Left colon (tissue), 2 donors: ENCODE results near the gene ZNF207. TPM values are rescaled to one million over a fixed set of nuclear protein-coding genes. Genes with fewer than 3 reads are reported as not detected.
"Not testable (repeated sequence)": the region's sequence is repeated elsewhere in the genome, so short reads cannot be mapped to it uniquely, and the experiment has no call there.

Experiments used
- ATAC-seq: fragments of 200-7000 bp; cut with Tn5 transposase; one replicate; pipeline ENCODE4 v1.9.1; 2020; ENCODE audit warnings: mild to moderate bottlenecking, moderate library complexity
- DNase-seq, 2 donors: peaks; one replicate each; pipeline ENCODE4 v3.0.0-alpha.2; 2020
- intact Hi-C, 2 donors: fragments of 100-400 bp; cut with DNase I in 1 of 2; cut with micrococcal nuclease in 1 of 2; formaldehyde crosslinking; loops; one replicate each; pipeline versions ENCODE4 v1.11.2 to v1.14.0; 2022; cut with DNase I, micrococcal nuclease
- total RNA-seq, 2 donors: library from RNA; stranded (reverse); fragmentation: NEBNext Ultra II Directional; extraction: Animal tissue kit (Norgen Biotek cat#: 25700); gene quantifications; one replicate each; pipeline ENCODE4 v1.2.1, GENCODE V29; 2021
- donor health status: DM: no; HTN: no; CAD: no.
- donor health status: DM: yes; HTN: yes; CAD: no.

The ZNF207 gene
- total RNA-seq, 2 donors from 2014 or later: 135 to 143 TPM

GRCh38 chr17:32330147-32330546 lies 19.8 kb upstream of the ZNF207 start:
- intact Hi-C loops: no loop called here
- no peak for DNase-seq
- ATAC-seq: no peak

DNA sequence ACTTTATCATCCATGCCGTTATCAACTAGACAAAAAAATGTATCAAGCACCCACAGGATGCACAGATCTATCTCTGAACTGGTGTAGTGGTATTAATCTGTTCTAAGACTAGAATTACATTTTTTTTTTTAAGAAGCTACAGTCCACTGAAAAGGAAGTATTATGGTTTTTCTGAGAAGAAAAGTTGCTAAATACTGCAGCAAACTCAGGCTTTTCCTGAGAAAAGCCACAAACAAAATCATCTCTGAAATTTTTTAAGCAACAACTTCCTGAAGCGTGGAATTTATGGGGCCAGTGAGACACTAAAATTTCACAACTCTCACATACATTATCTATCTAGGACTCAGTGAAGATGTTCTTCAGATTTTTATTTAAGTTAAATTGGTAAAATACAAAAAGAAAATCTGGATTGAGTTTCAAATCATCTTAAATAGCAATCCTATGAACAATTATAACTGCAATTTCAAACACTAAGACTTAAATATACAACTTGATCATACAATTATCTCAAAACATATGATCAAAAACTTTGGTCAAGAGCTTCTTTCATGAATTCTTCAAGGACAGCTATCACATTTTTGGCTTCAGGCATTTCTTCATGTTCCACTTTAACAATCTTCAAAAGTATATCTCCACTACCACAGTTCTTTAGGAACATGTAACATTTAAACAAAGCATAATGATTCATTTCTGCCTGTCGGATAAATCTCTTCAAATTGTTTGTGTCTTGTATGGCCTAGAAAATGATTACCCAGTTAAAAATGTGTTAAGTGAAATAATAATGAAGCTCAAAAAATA lies 18.5 kb upstream of the ZNF207 start:
- ATAC-seq (no peak), DNase-seq (no peak)
- intact Hi-C loops: no loop called here

DNA sequence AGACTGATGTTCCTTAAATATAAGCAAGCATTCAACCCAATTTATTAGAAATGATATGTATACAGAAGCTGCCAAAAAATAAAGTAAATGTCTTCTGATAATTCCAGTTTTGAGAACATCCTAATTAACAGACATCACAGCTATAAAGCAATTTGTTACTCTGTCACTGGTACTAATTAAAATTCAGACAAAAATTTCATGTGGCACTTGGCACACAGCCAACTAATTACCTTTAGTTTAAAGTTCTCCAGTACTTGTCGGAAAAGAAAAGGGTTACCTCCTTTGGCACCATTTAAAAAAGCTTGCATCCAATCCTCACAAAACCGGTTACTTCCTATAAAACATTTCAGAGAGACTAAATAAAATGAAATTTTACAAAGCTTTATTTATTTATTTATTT lies 16.8 kb upstream of the ZNF207 start:
- intact Hi-C loops: no loop called here
- DNase-seq (no peak), ATAC-seq (no peak)

DNA sequence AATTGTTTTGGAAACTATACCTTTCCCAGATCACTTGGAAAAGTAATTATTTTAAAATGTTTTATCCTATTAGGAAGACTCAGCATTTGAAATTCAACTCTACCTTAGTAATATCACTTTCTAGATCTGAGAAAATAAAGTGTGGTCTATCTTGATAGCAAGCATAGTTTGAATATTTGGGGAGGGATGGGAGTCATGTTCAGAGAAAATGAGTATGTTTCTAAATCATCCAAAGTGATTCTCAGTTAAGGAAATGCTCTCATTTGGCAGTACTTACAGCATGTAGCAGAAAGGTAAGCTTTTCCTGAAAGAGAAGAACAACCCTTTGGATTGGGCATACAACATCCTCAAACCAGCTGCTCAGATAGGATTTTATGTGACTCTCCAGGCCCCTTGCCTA lies 14.9 kb upstream of the ZNF207 start:
- no peak for ATAC-seq
- DNase-seq: no peak
- intact Hi-C loops: no loop called here

GRCh38 chr17:32335687-32336086 lies 14.3 kb upstream of the ZNF207 start:
- intact Hi-C loops: no loop called here
- DNase-seq: no peak
- ATAC-seq: no peak

GRCh38 chr17:32341141-32341856 lies 8.7 kb upstream of the ZNF207 start:
- DNase-seq (peak in 1 of 2 donors; percentile 28), ATAC-seq (peak; percentile 31)
- intact Hi-C loops: no loop called here

DNA sequence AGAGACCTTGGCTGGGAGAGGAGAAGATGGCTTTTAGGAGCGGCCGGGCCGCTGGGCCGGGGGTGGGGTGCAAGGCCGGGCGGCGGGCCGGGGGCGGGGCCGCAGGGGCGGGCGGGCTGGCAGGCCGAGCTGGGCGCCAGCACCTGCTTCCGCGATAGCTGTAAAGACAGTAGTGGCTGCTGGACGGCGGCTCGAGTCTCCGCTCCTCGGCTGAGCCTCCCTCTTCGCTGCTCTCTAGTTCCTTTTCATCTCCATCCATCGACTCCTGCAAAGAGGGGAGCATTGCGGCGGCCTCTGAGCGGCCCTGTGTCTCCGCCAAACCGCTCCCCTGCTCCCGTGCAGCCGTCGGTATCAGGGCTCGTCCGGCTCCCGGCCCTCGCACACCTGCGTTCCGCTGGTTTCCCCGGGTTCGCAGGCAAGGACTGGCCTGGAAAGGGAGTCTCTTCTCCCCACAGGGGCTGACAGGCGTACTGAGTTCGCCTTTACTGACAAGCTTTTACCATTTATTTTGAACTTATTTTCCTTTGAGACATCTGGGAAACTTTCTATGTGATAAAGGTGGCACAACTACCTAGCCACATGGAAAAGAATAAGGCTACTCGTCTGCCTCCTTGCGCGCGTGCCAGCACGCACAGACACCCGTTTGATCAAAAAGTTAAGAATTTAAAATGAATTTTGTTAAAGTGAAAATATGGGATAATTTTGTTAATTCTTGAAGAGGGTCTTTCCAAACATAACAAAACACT lies 7.9 kb upstream of the ZNF207 start, which contains the start of gene C17orf75:
Gene C17orf75 (minus strand): TSS at position 317 of the 746 bp plus-strand sequence. CDS start 34 bp downstream, at position 283.
- ATAC-seq: peak; percentile 90
- intact Hi-C loops: no loop called here
- peak; percentile 73 to 86 for DNase-seq

DNA sequence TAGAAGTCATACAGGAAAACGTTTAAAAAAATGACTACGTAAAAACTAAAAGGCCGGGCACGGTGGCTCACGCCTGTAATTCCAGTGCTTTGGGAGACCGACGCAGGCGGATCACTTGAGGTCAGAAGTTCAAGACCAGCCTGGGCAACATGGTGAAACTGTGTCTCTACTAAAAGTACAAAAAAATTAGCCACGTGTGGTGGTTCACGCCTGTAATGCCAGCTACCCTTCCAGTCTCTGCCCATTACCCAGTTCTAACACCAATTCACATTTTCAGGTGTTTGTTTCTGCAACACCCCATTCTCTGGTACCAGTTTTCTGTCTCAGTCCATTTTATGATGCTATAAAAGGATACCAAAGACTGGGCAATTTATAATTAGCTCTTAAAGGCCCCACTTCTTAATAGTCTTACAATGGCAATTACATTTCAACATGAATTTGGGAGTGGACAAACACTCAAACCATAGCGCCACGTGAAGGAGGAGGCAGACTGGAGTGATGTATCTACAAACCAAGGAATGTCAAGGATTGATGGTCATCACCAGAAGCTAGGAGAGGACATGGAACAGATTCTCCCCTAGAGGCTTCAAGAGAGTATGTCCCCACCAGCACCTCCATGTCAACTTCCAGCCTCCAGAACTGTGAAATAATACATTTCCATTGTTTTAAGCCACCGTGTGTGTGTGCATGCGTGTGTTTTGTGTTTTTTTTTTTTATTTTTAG lies 7.2 kb upstream of the ZNF207 start:
- intact Hi-C loops: no loop called here
- ATAC-seq (no peak), DNase-seq (no peak)

GRCh38 chr17:32345951-32346600 lies 3.9 kb upstream of the ZNF207 start:
- DNase-seq (no peak), ATAC-seq (no peak)
- intact Hi-C loops: no loop called here

- no peak for DNase-seq
- peak; percentile 26 for ATAC-seq
- intact Hi-C loops: no loop called here
Measured at GRCh38 chr17:32348483-32348800, 1.5 kb upstream of the ZNF207 start.

GRCh38 chr17:32349503-32349853 lies 479 bp upstream of the ZNF207 start:
- ATAC-seq: peak; percentile 20
- intact Hi-C loops: no loop called here

DNA sequence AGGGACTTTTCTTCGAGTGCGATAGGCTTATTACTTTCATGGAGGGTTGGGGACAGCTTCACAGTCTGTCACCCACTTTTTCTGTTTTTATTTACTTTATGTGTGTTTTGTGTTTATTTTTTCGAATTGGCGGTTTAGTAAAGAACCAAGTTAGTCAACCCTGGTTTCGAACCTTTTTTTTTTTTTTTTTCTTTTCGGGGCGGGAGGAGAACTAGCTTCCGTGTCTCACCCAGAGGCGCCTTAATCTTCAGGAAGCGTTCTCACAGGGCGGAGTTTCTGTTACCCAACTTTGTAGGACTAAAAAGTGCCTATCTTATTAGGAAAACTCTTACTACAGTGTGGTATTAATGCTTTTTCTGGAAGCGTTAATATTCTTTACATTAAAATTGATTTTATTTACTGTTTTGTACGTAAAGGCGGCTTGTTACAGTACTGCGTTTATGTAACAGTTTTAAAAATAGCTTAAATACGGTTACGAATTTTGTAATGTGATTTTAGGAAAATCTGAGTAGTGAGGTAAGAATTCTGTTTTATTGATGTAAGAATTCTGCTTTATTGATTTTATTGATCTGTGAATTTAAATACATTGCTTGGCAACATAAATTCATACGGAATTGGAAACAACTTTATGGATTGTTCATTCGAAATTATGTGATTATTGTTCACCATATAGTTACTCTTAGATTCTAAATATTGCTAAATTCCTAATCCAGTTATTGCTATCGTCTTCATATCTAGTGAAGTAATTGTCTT lies 885 bp downstream of the ZNF207 start:
- DNase-seq: peak in 1 of 2 donors; percentile 41
- peak; percentile 69 for ATAC-seq
- intact Hi-C loops: no loop called here

More at GRCh38 chr17:32349503-32349853, 479 bp upstream of the ZNF207 start:
- DNase-seq: peak in 1 of 2 donors; percentile 31

GRCh38 chr17:32352734-32353133 lies 2.8 kb downstream of the ZNF207 start:
- DNase-seq, intact Hi-C loops, ATAC-seq: not testable (repeated sequence)

DNA sequence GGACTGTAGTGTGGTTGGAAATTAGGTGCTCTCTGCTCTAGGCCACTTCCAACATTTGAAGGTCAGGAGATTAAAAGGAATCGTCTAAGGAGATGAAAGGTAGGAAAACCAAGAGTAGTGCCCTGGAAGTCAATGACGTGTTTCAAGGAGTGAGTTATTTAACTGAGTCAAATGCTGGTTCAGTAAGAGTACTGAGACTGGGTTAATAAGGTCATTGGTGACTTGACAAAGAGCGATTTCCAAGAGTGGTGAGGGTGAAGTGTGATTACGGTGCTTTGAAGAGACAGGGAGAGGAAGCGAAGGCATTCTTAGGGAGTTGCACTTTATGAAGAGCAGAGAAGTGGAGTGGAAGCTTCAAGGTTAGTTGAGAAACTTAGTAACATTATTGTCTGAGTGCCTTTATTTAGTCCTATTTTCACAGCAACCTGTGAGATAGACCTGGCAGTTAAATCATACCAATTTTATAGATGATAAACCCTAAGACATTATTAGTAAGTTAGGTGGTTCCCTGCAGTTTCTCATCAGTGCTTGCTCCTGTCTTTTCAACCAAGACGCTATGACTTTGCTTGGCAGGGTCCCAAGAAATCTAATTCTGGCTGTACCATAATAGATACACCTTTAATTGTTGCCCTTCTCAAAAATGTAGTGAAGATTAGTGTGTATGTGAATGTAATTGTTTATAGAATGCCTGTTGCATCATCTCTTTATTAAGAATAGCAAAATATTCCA lies 5.9 kb downstream of the ZNF207 start:
- no peak for DNase-seq
- intact Hi-C loops: no loop called here
- ATAC-seq: no peak

DNA sequence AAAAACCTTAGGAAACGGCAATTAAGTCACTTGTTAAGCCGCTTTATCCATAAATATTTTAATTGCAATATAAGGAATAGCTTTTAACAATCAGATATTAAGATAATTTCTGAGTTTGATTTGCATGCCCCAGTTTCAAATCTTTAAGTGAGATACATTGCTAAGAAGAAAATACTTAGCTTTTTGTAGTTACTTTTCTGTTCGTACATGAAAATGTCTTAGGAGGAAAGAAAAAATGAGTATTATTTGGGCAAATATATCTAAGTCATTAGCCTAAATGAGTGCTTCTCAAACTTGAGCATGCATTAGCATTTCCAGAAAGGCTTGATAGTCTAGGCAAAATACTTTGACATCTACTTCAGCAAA lies 6.4 kb downstream of the ZNF207 start:
- ATAC-seq: no peak
- intact Hi-C loops: no loop called here
- DNase-seq: no peak

- intact Hi-C loops: no loop called here
- no peak for ATAC-seq
- no peak for DNase-seq
Measured at GRCh38 chr17:32356750-32357149, 6.8 kb downstream of the ZNF207 start.

DNA sequence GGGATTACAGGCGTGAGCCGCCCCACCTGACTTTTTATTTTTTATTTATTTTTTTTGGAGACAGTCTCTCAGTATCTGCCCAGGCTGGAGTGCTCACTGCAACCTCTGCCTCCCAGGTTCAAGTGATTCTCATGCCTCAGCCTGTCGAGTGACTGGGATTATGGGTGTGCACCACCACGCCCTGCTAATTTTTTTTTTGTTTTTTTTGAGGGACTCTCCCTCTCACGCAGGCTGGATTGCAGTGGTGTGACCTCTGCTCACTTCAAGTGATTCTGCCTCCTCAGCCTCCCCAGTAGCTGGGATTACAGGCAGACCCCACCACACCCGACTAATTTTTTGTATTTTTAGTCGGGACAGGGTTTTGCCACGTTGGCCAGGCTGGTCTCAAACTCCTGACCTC lies 7.7 kb downstream of the ZNF207 start:
- no peak for DNase-seq
- intact Hi-C loops: no loop called here
- ATAC-seq: peak; percentile 69
